ENCODE data around the gene EIF2AK2.
"Not testable (repeated sequence)": the region's sequence is repeated elsewhere in the genome, so short reads cannot be mapped to it uniquely, and the experiment has no call there.

The EIF2AK2 gene

GRCh38 chr2:37156857-37157714, at the start of gene EIF2AK2:
TSS of gene EIF2AK2 (minus strand) at chr2:37156980. CDS start at chr2:37147806, 9,174 bp downstream.
- DNase-seq (ENCODE audit: low spot score), result peak; percentile 86

GRCh38 chr2:37205689-37206341, 49.0 kb upstream of the EIF2AK2 start:
- DNase-seq (ENCODE audit: low spot score), result no peak

GRCh38 chr2:37205071-37205661, 48.4 kb upstream of the EIF2AK2 start:
- DNase-seq (ENCODE audit: low spot score), result not testable (repeated sequence)

GRCh38 chr2:37203708-37204107, 46.9 kb upstream of the EIF2AK2 start:
- DNase-seq (ENCODE audit: low spot score), result no peak

- DNase-seq (ENCODE audit: low spot score), result no peak
These were observed 45.0 kb upstream of the EIF2AK2 start for GRCh38 chr2:37201766-37202165.

- DNase-seq (ENCODE audit: low spot score), result no peak
These were observed 44.4 kb upstream of the EIF2AK2 start for GRCh38 chr2:37201208-37201607.

GRCh38 chr2:37198681-37199065, 41.9 kb upstream of the EIF2AK2 start:
- no peak for DNase-seq (ENCODE audit: low spot score)

GRCh38 chr2:37196320-37197195, 39.8 kb upstream of the EIF2AK2 start, which contains the start of gene CEBPZOS:
TSS of gene CEBPZOS (plus strand) at chr2:37196496. CDS start at chr2:37199705, 3,209 bp downstream.
- peak; percentile 92 for DNase-seq (ENCODE audit: low spot score)

GRCh38 chr2:37195862-37196319, 39.1 kb upstream of the EIF2AK2 start:
- not testable (repeated sequence) for DNase-seq (ENCODE audit: low spot score)

GRCh38 chr2:37192551-37192950, 35.8 kb upstream of the EIF2AK2 start:
- no peak for DNase-seq (ENCODE audit: low spot score)

- no peak for DNase-seq (ENCODE audit: low spot score)
These were observed 35.0 kb upstream of the EIF2AK2 start for GRCh38 chr2:37191747-37192146.

GRCh38 chr2:37191253-37191652, 34.5 kb upstream of the EIF2AK2 start:
- no peak for DNase-seq (ENCODE audit: low spot score)

- no peak for DNase-seq (ENCODE audit: low spot score)
These were observed 33.5 kb upstream of the EIF2AK2 start for GRCh38 chr2:37190290-37190689.

GRCh38 chr2:37189452-37190153, 32.8 kb upstream of the EIF2AK2 start:
- DNase-seq (ENCODE audit: low spot score), result no peak

GRCh38 chr2:37188570-37188969, 31.8 kb upstream of the EIF2AK2 start, which contains the start of gene SULT6B1:
TSS of gene SULT6B1 (minus strand) at chr2:37188670. CDS start at chr2:37188640, 30 bp downstream.
- no peak for DNase-seq (ENCODE audit: low spot score)

GRCh38 chr2:37181726-37182684, 25.2 kb upstream of the EIF2AK2 start:
- DNase-seq (ENCODE audit: low spot score), result no peak

GRCh38 chr2:37180640-37181039, 23.9 kb upstream of the EIF2AK2 start:
- no peak for DNase-seq (ENCODE audit: low spot score)

- DNase-seq (ENCODE audit: low spot score), result no peak
These were observed 23.3 kb upstream of the EIF2AK2 start for GRCh38 chr2:37180006-37180639.

GRCh38 chr2:37173741-37174140, 17.0 kb upstream of the EIF2AK2 start:
- no peak for DNase-seq (ENCODE audit: low spot score)
